HepG2 (cell line): ENCODE measurements around the gene FBRSL1.

Source experiments
- CTCF ChIP-seq: sonication (generic); formaldehyde crosslinking; IDR thresholded peaks from 2 replicates; pipeline ENCODE4 v1.5.0; 2020; ENCODE audit warnings: mild to moderate bottlenecking, missing genetic modification reagents, moderate library complexity
- MTA1 ChIP-seq: sonication (generic); formaldehyde crosslinking; IDR thresholded peaks from 2 replicates; pipeline ENCODE4 v1.4.0; 2020; ENCODE audit warnings: missing genetic modification reagents, mild to moderate bottlenecking, borderline replicate concordance
- SCMH1 ChIP-seq: sonication (generic); formaldehyde crosslinking; IDR thresholded peaks from 2 replicates; pipeline ENCODE4 v1.9.0; 2021; ENCODE audit warnings: missing genetic modification reagents, mild to moderate bottlenecking, borderline replicate concordance
- SETDB1 ChIP-seq: sonication (generic); formaldehyde crosslinking; IDR thresholded peaks from 2 replicates; pipeline ENCODE4 v1.5.1; 2020; ENCODE audit warnings: missing genetic modification reagents, mild to moderate bottlenecking, borderline replicate concordance
- ZNF274 ChIP-seq: sonication (generic); formaldehyde crosslinking; IDR thresholded peaks from 2 replicates; pipeline ENCODE4 v1.5.1; 2020; ENCODE audit warnings: mild to moderate bottlenecking, missing genetic modification reagents

DNA sequence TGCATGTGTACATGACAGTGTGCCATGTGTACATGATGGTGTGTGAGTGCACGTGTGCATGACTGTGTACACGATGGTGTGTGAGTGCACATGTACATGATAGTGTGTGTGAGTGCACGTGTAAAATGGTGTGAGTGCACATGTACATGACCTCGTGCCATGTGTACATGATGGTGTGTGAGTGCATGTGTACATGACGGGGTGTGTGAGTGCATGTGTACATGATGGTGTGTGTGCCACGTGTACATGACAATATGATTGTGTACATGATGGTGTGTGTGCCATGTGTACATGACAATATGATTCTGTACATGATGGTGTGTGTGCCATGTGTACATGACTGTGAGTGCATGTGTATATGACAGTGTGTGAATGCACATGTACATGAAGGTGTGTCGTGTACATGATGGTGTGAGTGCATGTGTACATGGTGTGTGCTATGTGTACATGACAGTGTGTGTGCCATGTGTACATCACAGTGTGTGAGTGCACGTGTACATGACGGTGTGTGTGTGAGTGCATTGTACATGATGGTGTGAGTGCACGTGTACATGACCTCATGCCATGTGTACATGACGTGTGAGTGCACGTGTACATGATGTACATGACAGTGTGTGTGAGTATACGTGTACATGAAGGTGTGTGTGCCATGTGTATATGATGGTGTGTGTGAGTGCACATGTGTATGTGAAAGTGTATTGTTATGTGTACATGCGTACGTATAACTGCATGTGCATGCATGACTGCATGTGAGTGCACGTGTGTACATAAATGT is 46.3 kb downstream of the FBRSL1 start:
- TF ChIP-seq SCMH1 (CRISPR knock-in tag) (no peak), SETDB1 (no peak), MTA1 (no peak), ZNF274 (CRISPR knock-in tag) (no peak), CTCF (CRISPR knock-in tag) (no peak)
